ENCODE data around the gene TSPAN4.
A peak's percentile ranks its signal among the peaks of the same experiment; 100 is the strongest.

The TSPAN4 gene

GRCh38 chr11:819129-819931, 23.3 kb upstream of the TSPAN4 start:
- Histone ChIP-seq H3K79me2 (ENCODE audit: insufficient read depth, low read depth) (no peaks in the 10 kb centered on the region; the same call in 1 of the 2 replicates), H4K20me1 (ENCODE audit: insufficient read depth) (no peaks in the 10 kb centered on the region), H3K4me3 (IDR thresholded peaks at IDR 0.05; ENCODE audit: insufficient read depth, low read depth, low read length) (no peak overlapping the region), H3K9ac (peak overlapping the region; percentile 66), H3K36me3 (ENCODE audit: insufficient read depth) (no peaks in the 10 kb centered on the region), H3K4me2 (peak overlapping the region; percentile 81), H3K4me1 (ENCODE audit: low read depth, poor library complexity, severe bottlenecking) (peaks cover 9% of the 10 kb centered on the region), H3K27ac (peak overlapping the region; percentile 51), H2AFZ (ENCODE audit: low read depth) (peak overlapping the region; percentile 47; the same call in 1 of the 2 replicates), H3K27me3 (ENCODE audit: insufficient read depth, low read depth) (no peaks in the 10 kb centered on the region)
- TF ChIP-seq CTCF (conservative IDR thresholded peaks at IDR 0.05; ENCODE audit: low read depth, low read length), result no peak

- H3K79me2 ChIP-seq (ENCODE audit: insufficient read depth, low read depth), result no peaks in the 10 kb centered on the region; the same call in 1 of the 2 replicates
- no peak overlapping the region for H3K4me3 ChIP-seq (IDR thresholded peaks at IDR 0.05; ENCODE audit: insufficient read depth, low read depth, low read length)
- H3K27ac ChIP-seq, result peak overlapping the region; percentile 51
- H4K20me1 ChIP-seq (ENCODE audit: insufficient read depth), result no peaks in the 10 kb centered on the region
- H3K4me1 ChIP-seq (ENCODE audit: low read depth, poor library complexity, severe bottlenecking), result peaks cover 9% of the 10 kb centered on the region
- H3K9ac ChIP-seq, result peak overlapping the region; percentile 66
- no peak for TF ChIP-seq CTCF (conservative IDR thresholded peaks at IDR 0.05; ENCODE audit: low read depth, low read length)
- H2AFZ ChIP-seq (ENCODE audit: low read depth), result peak overlapping the region; percentile 47; the same call in 1 of the 2 replicates
- no peaks in the 10 kb centered on the region for H3K36me3 ChIP-seq (ENCODE audit: insufficient read depth)
- peak overlapping the region; percentile 81 for H3K4me2 ChIP-seq
- no peaks in the 10 kb centered on the region for H3K27me3 ChIP-seq (ENCODE audit: insufficient read depth, low read depth)
Measured at GRCh38 chr11:819943-820649, 22.6 kb upstream of the TSPAN4 start.

- no peaks in the 10 kb centered on the region for H4K20me1 ChIP-seq (ENCODE audit: insufficient read depth)
- no peak for TF ChIP-seq CTCF (conservative IDR thresholded peaks at IDR 0.05; ENCODE audit: low read depth, low read length)
- no peaks in the 10 kb centered on the region; the same call in 1 of the 2 replicates for H3K79me2 ChIP-seq (ENCODE audit: insufficient read depth, low read depth)
- H3K4me3 ChIP-seq (IDR thresholded peaks at IDR 0.05; ENCODE audit: insufficient read depth, low read depth, low read length), result no peak overlapping the region
- peak overlapping the region; percentile 41; the same call in 1 of the 2 replicates for H3K9ac ChIP-seq
- H3K27me3 ChIP-seq (ENCODE audit: insufficient read depth, low read depth), result no peaks in the 10 kb centered on the region
- H3K27ac ChIP-seq, result no peak overlapping the region; the same call in 1 of the 2 replicates
- H3K4me1 ChIP-seq (ENCODE audit: low read depth, poor library complexity, severe bottlenecking), result peaks cover 9% of the 10 kb centered on the region
- H3K4me2 ChIP-seq, result peak overlapping the region; percentile 81
- no peaks in the 10 kb centered on the region for H3K36me3 ChIP-seq (ENCODE audit: insufficient read depth)
- no peak overlapping the region for H2AFZ ChIP-seq (ENCODE audit: low read depth)
Measured at GRCh38 chr11:820655-821511, 21.8 kb upstream of the TSPAN4 start.
